Frontal cortex (tissue), 4 donors: ENCODE results near the gene ZKSCAN3. TPM values are rescaled to one million over a fixed set of nuclear protein-coding genes. Genes with fewer than 3 reads are reported as not detected.
"Not testable (repeated sequence)": the region's sequence is repeated elsewhere in the genome, so short reads cannot be mapped to it uniquely, and the experiment has no call there.

ENCODE experiments used
- DNase-seq, 2 donors: peaks; one replicate each; pipeline ENCODE4 v3.0.0; 2012; ENCODE audit warnings: low spot score in 2 of 2
- FAIRE-seq: peaks from 2 replicates; lab custom pipeline; 2012; peaks lifted over from hg19 to GRCh38; lab: Jason Lieb, UNC
- total RNA-seq: library from RNA; depleted of rRNA; stranded (reverse); fragments of >200 nt; gene quantifications from one replicate; pipeline ENCODE4 v1.2.3, GENCODE V29; 2014
- donor health status: control.
- donor health status: control.
- donor health status: control.

ZKSCAN3 gene
- total RNA-seq, 1 donor from 2014 or later: 7.3 TPM

- FAIRE-seq (no peak), DNase-seq (no peak)
Measured at GRCh38 chr6:28370440-28370839, 20.7 kb downstream of the ZKSCAN3 start.

- FAIRE-seq (no peak), DNase-seq (no peak)
Measured at GRCh38 chr6:28371280-28371679, 21.5 kb downstream of the ZKSCAN3 start.

DNA sequence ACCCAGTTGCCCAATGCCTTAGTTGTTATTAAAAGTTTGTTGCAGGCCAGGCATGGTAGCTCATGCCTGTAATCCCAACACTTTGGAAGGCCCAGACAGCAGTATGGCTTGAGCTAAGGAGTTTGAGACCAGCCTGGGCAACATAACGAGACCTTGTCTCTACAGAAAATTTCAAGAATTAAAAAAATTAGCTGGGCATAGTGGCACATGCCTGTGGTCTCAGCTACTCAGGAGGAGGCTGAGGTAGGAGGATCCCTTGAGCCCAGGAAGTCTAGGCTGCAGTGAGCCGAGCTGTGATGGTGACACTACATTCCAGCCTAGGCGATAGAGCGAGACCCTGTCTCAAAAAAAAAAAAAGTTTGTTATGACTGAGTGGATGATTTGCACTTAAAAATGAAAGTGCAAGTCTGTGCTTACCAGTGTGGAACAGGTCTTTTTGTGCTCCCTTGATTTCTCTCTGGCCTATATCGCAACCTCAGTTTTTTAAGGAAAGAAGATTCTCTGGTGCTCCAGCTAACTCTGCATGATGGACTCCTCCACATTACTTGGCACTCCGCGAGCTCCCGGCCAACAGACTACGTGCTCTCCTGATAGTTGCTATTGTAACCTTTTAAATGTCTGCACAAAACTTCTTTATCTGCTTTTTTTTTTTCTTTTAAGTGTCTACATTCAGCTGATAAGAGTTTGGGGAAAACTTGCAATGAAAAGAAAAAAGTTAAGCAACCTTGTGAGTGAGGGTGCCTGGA is 22.1 kb downstream of the ZKSCAN3 start:
- DNase-seq (no peak), FAIRE-seq (no peak)

DNA sequence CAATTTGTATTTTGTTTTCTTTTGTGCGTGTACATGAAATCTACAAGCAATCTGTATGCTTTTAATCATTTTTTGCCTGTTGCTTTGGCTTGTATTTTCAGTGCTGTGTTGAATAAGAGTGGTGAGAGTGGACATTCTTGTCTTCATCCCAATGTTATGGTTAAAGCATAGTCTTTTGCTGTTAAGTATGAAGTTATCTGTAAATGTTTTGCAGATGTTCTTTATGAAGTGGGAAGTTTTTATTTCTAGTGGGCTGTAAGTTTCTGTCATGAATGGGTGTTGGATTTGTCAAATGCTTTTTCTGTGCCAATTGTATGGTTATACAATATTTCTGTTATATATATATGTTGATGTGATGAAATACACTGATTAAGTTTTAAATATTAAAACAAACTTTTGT is 24.2 kb downstream of the ZKSCAN3 start:
- FAIRE-seq (no peak), DNase-seq (no peak)

DNA sequence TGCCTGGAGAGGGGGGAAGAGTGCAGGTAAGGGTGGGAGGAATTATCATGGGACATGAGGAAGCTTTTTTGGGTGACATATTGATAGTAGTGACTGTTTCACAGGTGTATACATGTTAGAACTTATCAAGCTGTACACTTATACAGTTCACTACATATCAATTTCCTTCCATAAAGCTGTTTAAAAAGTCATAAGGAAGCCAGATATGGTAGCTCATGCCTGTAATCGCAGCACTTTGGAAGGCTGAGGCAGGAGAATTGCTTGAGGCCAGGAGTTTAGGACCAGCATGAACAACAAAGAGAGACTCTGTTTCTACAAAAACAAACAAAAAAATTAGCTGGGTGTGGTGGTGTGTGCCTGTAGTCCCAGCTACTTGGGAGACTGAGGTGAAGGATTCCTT is 28.1 kb downstream of the ZKSCAN3 start:
- DNase-seq (no peak), FAIRE-seq (no peak)

GRCh38 chr6:28378644-28379043 is 28.9 kb downstream of the ZKSCAN3 start:
- FAIRE-seq (peak; percentile 30), DNase-seq (no peak)

DNA sequence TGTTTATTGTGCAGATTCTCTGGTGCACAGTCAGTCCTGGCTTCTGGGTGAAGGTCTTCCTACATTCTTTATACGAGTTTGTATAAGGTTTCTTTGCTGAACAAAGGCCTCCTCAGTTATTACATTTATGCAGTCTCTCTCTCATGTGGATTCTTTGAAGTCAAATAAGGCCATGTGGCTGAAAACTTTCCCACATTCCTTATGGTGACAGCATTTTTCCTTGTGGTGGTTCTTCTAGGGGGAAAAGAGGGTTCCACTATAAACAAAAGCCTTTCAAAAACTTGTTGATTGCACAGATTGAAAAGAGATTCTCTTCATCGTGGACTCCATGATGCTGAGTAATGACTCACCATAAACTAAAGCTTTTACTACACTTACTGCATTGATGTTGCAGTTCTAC is 30.6 kb downstream of the ZKSCAN3 start:
- FAIRE-seq: no peak
- no peak for DNase-seq

DNA sequence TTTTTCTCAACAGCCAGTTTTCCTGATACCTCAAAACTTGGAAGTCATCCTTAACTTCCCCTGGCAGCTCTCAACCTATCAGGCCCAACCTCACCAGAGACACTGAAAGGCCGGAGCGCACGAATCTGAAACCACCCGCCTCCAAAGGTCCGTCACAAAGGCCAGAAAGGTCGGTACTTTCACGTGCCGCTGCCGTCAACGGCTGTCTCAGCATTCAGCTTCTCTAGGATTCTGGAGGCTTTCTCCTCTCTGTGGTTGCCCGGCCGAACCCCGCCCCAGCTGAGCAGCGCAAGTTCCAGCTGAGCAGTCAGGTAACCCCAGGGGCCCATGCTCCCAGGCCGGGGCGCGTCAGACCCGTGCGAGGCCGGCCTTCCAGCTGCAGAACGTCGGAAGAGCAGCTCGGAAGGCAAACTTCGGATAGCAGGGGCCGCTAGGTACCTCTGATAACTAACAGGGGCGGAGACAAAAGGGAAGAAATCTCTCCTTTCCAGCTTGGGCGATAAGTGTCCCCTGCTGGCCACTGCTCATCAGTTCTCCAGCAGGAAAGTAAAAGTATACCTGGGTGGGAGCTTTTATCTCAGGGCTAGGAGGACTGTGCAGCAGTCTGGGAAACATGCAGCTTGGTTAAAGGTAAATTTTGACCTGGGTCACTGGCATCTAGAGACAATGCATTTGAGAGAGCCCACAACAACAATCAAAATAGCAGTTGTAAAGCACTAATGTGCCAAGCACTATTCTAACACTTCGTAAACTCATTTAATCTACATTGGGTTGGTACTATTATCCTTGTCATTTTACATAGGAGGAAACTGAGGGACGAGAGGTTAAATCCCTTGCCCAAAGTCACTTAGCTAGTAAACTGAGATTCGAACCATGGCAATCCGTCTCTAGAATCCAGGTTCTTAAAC is 33.7 kb downstream of the ZKSCAN3 start:
- FAIRE-seq (no peak), DNase-seq (peak; percentile 13 to 56)

- FAIRE-seq (no peak), DNase-seq (no peak)
Measured at GRCh38 chr6:28384143-28384533, 34.4 kb downstream of the ZKSCAN3 start.

DNA sequence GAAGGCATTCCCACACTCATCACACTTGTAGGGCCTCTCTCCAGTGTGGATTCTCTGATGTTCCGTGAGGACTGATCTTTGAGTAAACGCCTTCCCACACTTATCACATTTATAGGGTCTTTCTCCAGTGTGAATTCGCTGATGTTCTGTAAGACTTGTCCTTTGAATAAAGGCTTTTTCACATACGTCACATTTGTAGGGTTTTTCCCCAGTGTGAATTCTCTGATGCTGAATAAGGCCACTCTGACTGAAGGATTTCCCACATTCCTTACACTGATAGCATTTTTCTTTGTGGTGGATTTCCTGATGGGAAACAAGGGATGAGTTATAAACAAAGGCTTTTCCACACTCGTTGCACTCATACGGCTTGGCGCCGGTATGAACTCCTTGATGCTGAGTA is 40.9 kb downstream of the ZKSCAN3 start:
- DNase-seq: no peak
- no peak for FAIRE-seq

DNA sequence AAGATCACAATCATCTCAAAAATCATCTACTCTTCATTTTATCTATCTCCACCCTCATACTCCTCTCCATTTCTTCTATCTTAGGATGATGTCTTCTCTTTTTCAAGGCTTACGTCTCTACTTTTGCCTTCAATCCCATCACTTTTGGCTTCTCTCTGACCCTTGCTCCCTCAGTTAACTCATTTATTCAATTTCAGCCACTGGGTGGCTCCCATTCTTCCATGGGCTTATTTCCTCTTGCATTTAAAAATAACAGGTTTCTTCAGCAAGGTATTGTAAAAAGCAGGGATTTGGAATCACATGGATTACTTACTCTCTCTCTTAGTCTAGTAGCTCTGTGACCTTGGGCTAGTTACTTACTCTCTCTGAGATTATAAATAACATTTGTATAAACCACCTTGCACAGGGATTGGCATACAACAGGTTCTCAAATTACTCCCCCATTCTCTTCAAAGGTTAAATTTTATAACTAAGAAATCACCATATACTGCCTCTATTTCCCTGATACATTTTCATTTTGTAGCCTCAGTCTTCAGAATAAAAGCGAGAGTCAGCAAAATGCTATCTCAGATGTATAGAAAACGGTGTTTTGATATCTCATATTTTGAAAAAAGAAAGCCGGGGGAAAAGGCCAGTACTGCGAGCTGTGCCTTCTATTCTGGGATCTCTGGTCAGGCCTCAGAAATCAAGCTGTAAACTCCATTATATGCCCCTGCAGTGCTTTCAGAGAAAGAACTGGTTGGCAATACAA is 44.3 kb downstream of the ZKSCAN3 start:
- FAIRE-seq: no peak
- no peak for DNase-seq

- DNase-seq (no peak), FAIRE-seq (no peak)
Measured at GRCh38 chr6:28395918-28396317, 46.2 kb downstream of the ZKSCAN3 start.

GRCh38 chr6:28399350-28400121 is 49.8 kb downstream of the ZKSCAN3 start, which contains the start of gene ZSCAN12:
TSS of gene ZSCAN12 (minus strand) at chr6:28399747. CDS start at chr6:28398405, 1,342 bp downstream.
- DNase-seq: peak; percentile 37 to 63
- no peak for FAIRE-seq

GRCh38 chr6:28400122-28400451 is 50.3 kb downstream of the ZKSCAN3 start:
- DNase-seq: no peak
- FAIRE-seq: no peak

- DNase-seq (no peak), FAIRE-seq (no peak)
Measured at GRCh38 chr6:28401172-28401571, 51.4 kb downstream of the ZKSCAN3 start.

DNA sequence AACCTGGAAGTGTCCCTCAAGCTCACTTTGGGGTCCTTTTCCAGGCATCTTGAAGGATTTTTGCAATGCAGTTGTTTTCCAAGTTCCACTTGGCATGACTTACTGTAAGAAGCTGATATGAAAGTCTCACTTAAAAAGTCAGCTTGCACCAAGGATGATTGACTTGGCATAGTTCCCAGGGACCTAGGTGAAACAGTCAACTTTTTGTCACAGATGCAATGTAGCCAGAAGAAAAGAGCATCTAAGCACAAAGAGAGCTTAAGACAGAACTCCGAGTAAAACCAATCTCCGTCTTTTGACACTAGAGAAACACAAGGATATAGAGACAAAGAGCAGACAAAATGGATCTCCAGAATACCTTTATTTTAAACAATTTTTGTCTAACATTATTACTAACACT is 52.5 kb downstream of the ZKSCAN3 start:
- FAIRE-seq: no peak
- no peak for DNase-seq

GRCh38 chr6:28403923-28404322 is 54.2 kb downstream of the ZKSCAN3 start:
- not testable (repeated sequence) for FAIRE-seq, DNase-seq

DNA sequence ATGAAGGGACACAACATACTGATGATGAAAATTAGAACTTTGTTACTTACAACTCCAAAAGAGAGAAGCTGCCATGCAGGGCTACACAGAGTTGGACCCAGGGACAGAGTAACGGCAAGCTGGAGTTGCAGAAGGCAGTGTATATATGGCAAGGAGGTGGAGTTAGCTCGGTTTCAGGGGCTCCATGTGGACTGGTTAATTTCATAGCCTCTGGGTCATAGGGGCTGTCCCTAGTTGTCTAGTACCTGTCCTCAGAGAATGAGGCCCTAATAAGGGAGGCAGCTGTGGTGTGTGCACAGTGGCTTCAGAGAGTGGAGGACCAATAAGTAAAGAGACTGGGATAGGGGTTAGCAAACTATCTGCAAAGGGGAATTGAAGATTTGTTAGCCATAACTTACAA is 57.7 kb downstream of the ZKSCAN3 start:
- no peak for DNase-seq
- FAIRE-seq: no peak

DNA sequence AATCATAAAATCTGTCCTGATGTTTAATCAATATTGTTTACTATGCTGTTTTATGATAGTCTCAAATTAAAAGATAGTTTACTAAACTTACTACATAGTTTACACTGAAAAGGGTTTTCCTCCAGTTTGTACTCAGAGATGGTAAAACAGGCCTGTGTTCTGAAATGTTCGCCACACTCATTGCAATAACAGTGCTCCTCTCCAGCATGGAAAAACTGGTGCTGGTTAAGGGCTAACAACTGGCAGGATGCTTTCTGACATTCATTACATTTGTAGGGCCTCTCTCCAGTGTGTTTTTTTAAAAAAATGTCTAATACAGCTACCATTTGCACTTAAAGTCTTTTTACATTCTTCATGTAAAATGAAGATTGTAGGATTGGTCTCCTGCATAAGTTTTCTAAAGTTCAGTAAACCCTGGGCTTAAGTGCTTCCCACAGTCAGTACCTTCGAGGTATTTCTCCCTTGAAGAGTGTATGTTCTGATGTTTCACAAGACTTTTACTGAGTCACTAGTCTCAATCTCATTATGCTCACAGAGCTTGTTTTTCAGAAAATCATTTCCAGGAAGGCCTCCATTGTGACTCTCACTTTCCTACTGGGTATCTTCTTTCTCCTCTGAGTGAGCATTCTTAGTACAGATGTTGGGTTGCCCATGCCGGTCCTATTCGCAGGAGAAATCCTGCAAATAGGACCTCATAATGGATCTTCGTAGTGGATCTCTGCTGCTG is 58.5 kb downstream of the ZKSCAN3 start:
- DNase-seq (no peak), FAIRE-seq (no peak)
